ENCODE measurements around the gene SPTLC2.

- TF ChIP-seq CTCF (IDR thresholded peaks at IDR 0.05) (no peak), POLR2AphosphoS5 (IDR thresholded peaks at IDR 0.05) (no peak)
Observed at GRCh38 chr14:77498120-77498979, 118.1 kb downstream of the SPTLC2 start, which contains the start of gene ISM2.

Data from prostate gland (tissue), 2 donors.